Gastroesophageal sphincter (tissue), 3 donors: ENCODE measurements around the gene RC3H2.

Experiments used
- CTCF ChIP-seq, 4 experiments: fragments of 200-600 bp in 2 of 4; fragments of 450-650 bp in 2 of 4; sonication (generic) in 1 of 4; IDR thresholded peaks; one replicate each; pipeline ENCODE4 v1.5.1; 2017 to 2019; ENCODE audit warnings: antibody characterized with exemption in 4 of 4, mild to moderate bottlenecking in 2 of 4, moderate library complexity in 2 of 4
- POLR2A ChIP-seq, 2 donors: fragments of 450-650 bp; IDR thresholded peaks; one replicate each; pipeline ENCODE4 v1.6.1; 2017; ENCODE audit warnings: antibody characterized with exemption in 2 of 2, mild to moderate bottlenecking in 2 of 2, moderate library complexity in 1 of 2

DNA sequence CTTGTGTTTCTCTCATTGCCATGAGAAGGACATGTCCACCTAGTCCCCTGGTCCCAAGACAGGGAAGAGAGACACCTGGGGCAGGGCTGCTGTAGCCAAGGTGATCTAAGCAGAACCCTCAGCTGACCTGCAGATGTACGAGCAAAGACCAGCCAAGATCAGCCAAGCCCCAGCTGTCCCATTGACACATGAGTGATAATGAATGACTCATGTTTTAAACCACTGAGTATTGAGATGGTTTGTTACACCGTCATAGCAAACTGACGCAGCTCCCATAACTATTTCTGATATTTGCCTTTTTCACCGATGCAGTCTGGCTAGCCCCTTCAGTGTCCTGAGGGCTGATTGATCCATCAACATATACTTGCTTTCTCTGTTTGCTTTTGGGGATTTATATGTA lies 98.5 kb downstream of the RC3H2 start:
- TF ChIP-seq CTCF (IDR thresholded peaks at IDR 0.05) (no peak), POLR2A (IDR thresholded peaks at IDR 0.05) (no peak)
